VCaP (cell line): ENCODE results near the gene IGF1R.
A peak's percentile ranks its signal among the peaks of the same experiment; 100 is the strongest.

Source experiments
- H3K27ac ChIP-seq: fragments of 450-650 bp; 2 replicates; pipeline ENCODE4 v1.5.1; 2017
- CTCF ChIP-seq: fragments of 450-650 bp; conservative IDR thresholded peaks from 2 replicates; pipeline ENCODE4 v1.5.1; 2017; ENCODE audit warnings: mild to moderate bottlenecking, moderate library complexity

Gene IGF1R

GRCh38 chr15:98931004-98931403, 282.7 kb downstream of the IGF1R start:
- H3K27ac ChIP-seq = no peak overlapping the region
- TF ChIP-seq CTCF = no peak

DNA sequence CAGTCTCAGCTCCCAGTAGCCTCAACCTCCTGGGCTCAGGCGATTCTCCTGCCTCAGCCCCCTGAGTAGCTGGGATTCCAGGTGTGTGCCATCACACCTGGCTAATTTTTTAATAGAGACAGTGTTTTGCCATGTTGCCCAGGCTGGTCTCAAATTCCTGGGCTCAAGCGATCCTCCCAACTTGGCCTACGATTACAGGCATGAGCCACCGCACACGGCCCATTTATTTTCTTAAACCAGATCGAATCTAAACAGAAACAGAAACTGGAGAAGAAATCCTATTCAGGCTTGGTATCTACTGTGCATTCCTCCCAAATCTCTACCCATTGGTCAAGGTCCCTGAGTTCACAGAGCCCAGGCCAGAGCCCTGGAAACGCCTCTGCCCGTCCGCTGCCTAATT, 285.1 kb downstream of the IGF1R start:
- TF ChIP-seq CTCF = no peak
- no peak overlapping the region for H3K27ac ChIP-seq

DNA sequence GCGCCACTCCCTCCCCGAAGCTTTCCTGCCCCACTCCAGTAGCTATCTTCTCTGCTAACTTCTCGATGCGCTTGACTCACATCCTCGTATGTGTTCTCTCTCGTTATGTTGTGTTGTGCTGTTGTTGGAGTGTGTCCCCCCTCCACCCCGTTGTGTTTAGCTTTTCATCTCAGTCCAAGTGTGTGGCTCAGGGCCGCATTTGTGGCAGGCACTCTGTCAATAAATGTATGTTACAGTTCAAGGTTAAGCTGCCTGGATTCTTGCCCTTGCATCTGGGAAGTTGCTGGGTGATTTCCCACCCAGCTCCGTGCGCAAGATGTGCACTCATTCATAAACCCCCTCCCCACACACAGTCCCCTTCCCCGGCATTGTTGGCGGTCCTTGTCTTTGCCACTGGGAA, 287.4 kb downstream of the IGF1R start:
- H3K27ac ChIP-seq = no peak overlapping the region
- TF ChIP-seq CTCF = no peak

DNA sequence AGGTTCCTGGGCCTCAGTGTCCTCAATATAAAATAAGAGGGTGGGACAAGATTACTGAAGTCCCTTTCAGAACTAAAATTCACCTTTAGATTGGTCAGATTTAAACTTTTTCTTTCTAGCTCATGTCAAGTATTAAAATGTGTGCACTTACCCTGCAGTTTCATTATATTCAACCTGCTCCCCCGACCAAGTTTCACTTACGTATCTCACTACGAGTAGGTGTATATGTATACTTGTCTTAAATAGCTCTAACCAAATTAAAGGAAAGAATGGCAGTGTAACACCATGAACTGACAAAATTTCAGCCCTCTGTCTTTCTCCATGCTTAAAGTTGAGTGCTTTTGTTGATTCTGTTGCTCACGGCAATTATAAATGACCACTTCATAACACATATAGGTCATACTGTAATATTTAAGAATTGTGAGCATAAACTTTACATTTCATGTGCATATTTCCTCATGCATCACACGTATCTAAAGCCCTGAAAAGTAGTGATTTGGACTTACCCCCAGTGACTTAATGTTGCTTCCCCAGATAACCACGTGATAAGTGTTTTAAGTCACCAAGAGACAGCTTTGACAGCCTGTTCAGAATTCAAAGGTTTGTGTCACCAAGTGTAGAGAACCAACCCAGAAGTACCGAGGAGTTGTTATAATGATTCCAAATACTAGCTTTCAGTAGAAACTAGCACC, 289.2 kb downstream of the IGF1R start:
- no peak overlapping the region for H3K27ac ChIP-seq
- TF ChIP-seq CTCF = no peak

DNA sequence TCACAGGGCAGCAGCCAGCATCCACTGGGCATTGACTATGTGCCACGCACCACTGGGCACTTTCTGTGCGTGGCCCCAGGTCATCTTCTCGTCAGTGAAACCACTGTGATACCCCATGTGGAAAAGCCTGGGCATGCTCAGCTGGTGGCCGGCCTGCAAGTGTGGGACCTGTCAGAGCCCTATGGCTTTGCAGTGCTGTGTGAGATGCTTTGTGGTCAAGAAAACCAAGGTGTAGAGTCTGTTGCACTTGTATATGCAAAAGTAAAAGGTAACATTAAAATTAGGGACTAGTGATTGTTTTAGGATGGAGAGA, 289.7 kb downstream of the IGF1R start:
- H3K27ac ChIP-seq = no peak overlapping the region
- TF ChIP-seq CTCF = no peak

- TF ChIP-seq CTCF = no peak
- H3K27ac ChIP-seq = no peak overlapping the region
Measured at GRCh38 chr15:98938799-98939198, 290.5 kb downstream of the IGF1R start.

DNA sequence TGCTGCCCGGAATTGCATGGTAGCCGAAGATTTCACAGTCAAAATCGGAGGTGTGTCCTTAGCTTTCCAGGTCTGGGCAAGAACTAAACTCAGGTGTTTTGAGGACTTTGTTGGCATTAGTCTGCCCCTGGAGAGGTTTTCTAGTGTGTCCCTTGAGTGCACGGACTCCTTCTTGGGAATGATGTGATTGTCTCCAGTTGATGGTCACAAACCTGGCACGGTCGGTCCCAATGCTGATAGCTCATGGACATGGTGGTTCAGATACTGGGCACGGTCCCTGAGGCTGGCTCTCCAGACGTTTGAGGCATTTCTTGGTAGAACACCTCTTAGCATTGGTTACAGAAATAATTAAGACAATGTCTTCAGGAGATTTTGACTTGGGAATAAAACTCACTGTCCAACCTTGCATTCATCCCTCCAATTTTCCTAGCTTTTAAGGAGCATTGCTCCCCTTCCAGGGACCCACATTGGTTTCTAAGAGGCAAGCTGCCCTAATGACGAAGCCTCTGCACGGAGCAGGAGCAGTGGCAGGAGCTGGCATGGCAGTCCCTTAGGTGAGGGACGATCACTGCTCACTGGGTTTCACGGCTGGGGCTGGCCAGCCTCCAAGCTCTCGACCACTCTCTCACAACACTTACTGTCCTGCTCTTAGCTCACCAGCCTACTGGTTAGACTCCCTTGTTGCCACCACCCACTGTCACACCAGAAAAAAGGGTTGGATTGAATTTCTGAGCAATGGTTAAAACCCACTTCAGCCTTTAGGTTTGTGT, 291.2 kb downstream of the IGF1R start:
- H3K27ac ChIP-seq = peak overlapping the region; percentile 54
- no peak for TF ChIP-seq CTCF
